Ascending aorta (tissue), 2 donors: ENCODE results near the gene PVR. TPM values are rescaled to one million over a fixed set of nuclear protein-coding genes. Genes with fewer than 3 reads are reported as not detected.

Experiments
- DNase-seq, 2 donors: peaks; one replicate each; pipeline ENCODE4 v3.0.0-alpha.2; 2019; ENCODE audit warnings: low spot score in 2 of 2
- H3K27ac ChIP-seq, 2 donors: fragments of 200-600 bp; sonication (generic); one replicate each; pipeline ENCODE4 v1.5.1; 2016 to 2017; ENCODE audit warnings: mild to moderate bottlenecking in 1 of 2
- H3K27me3 ChIP-seq: fragments of 200-600 bp; sonication (generic); one replicate; pipeline ENCODE4 v1.5.1; 2017
- H3K36me3 ChIP-seq, 2 donors: fragments of 200-600 bp; sonication (generic); one replicate each; pipeline ENCODE4 v1.5.1; 2016
- H3K4me1 ChIP-seq, 2 donors: fragments of 200-600 bp; sonication (generic); one replicate each; pipeline ENCODE4 v1.5.1; 2016 to 2017; ENCODE audit warnings: mild to moderate bottlenecking in 1 of 2
- H3K4me3 ChIP-seq, 2 donors: fragments of 200-600 bp; sonication (generic); one replicate each; pipeline ENCODE4 v1.5.1; 2016 to 2017; ENCODE audit warnings: mild to moderate bottlenecking in 1 of 2
- H3K9me3 ChIP-seq, 2 donors: fragments of 200-600 bp; sonication (generic); one replicate each; pipeline ENCODE4 v1.5.1; 2016
- CTCF ChIP-seq, 3 experiments: fragments of 200-600 bp in 2 of 3; fragments of 450-650 bp in 1 of 3; sonication (generic) in 2 of 3; IDR thresholded peaks; one replicate each; pipeline ENCODE4 v1.5.1; 2016 to 2019; ENCODE audit warnings: antibody characterized with exemption in 3 of 3, mild to moderate bottlenecking in 1 of 3, moderate library complexity in 1 of 3
- intact Hi-C: fragments of 100-400 bp; cut with DNase I; formaldehyde crosslinking; loops from one replicate; pipeline ENCODE4 v1.15.1; 2023
- total RNA-seq: library from RNA; depleted of rRNA; stranded (reverse); fragments of >200 nt; gene quantifications from one replicate; pipeline ENCODE4 v1.1.0, GENCODE V29; 2016

The PVR gene
- total RNA-seq, 1 donor from 2014 or later, result 61.4 TPM

DNA sequence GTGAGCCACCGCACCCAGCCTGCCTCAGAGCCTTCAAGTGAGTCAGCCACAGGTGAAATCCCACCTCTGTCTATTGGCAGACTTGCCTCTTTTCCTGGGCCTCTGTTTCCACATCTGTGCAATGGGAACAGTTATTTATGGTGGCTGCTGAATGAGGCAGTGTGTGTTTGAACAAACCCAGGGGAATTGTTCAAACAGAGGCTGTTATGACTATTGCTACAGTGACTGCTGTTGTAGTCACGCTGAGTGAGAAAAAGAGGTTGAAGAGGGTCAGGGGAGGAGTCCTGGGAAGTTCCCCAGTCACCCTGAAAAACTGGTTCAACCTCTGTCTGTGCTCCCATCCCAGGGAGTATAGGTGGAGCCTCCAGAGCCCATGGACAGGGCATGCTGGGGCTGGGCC, 27.7 kb downstream of the PVR start, which contains the start of gene CEACAM19:
CEACAM19 (plus strand) TSS at position 83 of the 400 bp plus-strand sequence. CDS start 450 bp downstream, outside the sequence.
- no peak for TF ChIP-seq CTCF (IDR thresholded peaks at IDR 0.05)
- Histone ChIP-seq H3K4me1 (no peaks in the 10 kb centered on the region), H3K4me3 (no peak within 1 kb of the TSS), H3K27me3 (no peaks in the 10 kb centered on the region), H3K36me3 (peaks cover 0 to 4% of the 10 kb centered on the region in 2 donors), H3K27ac (no peak within 1 kb of the TSS), H3K9me3 (no peaks in the 10 kb centered on the region)
- intact Hi-C loops, result no loop called here
- no peak for DNase-seq

DNA sequence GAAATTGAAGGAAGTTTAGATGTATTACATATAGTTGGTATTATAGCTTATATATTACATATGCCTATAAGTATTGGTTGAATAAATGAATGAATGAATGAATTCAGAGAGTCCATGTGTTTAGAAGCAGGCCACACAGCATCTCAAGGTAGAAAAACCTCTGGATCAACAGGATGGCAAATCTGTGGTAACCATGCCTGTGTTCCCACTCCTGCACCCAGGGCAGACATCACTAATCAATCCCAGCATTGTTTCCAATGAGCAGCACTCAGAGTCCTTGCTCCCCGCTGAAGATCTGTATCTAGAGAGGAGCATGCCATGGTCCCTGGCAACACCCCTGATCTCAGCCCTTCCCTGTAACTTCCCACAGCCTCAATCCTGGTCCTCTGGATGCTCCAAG, 28.5 kb downstream of the PVR start:
- Histone ChIP-seq H3K36me3 (peaks cover 3 to 4% of the 10 kb centered on the region in 2 donors), H3K4me1 (no peaks in the 10 kb centered on the region), H3K9me3 (no peaks in the 10 kb centered on the region), H3K27me3 (no peaks in the 10 kb centered on the region), H3K27ac (no peak overlapping the region), H3K4me3 (no peak overlapping the region)
- no peak for DNase-seq
- intact Hi-C loops, result no loop called here
- TF ChIP-seq CTCF (IDR thresholded peaks at IDR 0.05), result no peak

DNA sequence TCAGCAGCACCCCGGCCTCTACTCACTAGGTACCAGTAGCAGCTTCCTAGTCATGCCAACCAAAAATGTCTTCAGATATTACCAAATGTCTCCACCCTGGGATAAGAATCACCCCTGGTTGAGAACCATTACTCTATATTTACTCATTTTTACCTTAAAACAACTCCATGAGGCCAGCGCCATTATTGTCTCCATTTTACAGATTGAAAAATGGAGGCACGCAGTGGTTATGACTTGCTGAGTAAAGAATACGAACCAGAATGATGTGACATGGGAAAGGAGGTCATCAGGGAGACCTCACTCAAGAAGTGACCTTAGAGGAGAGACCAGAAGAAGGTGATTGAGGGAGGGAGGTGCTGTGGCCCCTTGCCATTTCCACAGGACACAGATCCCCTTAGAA, 29.8 kb downstream of the PVR start:
- intact Hi-C loops, result no loop called here
- no peak for DNase-seq
- no peaks in the 10 kb centered on the region for H3K27me3 ChIP-seq
- peaks cover 3 to 4% of the 10 kb centered on the region in 2 donors for H3K36me3 ChIP-seq
- no peak overlapping the region for H3K27ac ChIP-seq
- no peak for TF ChIP-seq CTCF (IDR thresholded peaks at IDR 0.05)
- H3K9me3 ChIP-seq, result no peaks in the 10 kb centered on the region
- no peak overlapping the region for H3K4me3 ChIP-seq
- H3K4me1 ChIP-seq, result no peaks in the 10 kb centered on the region

GRCh38 chr19:44675521-44675920, 31.8 kb downstream of the PVR start:
- no peak for DNase-seq
- no peak overlapping the region for H3K27ac ChIP-seq
- no peak overlapping the region for H3K4me3 ChIP-seq
- H3K36me3 ChIP-seq, result peaks cover 7 to 9% of the 10 kb centered on the region in 2 donors
- no peak for TF ChIP-seq CTCF (IDR thresholded peaks at IDR 0.05)
- intact Hi-C loops, result no loop called here
- H3K27me3 ChIP-seq, result no peaks in the 10 kb centered on the region
- H3K9me3 ChIP-seq, result no peaks in the 10 kb centered on the region
- no peaks in the 10 kb centered on the region for H3K4me1 ChIP-seq

DNA sequence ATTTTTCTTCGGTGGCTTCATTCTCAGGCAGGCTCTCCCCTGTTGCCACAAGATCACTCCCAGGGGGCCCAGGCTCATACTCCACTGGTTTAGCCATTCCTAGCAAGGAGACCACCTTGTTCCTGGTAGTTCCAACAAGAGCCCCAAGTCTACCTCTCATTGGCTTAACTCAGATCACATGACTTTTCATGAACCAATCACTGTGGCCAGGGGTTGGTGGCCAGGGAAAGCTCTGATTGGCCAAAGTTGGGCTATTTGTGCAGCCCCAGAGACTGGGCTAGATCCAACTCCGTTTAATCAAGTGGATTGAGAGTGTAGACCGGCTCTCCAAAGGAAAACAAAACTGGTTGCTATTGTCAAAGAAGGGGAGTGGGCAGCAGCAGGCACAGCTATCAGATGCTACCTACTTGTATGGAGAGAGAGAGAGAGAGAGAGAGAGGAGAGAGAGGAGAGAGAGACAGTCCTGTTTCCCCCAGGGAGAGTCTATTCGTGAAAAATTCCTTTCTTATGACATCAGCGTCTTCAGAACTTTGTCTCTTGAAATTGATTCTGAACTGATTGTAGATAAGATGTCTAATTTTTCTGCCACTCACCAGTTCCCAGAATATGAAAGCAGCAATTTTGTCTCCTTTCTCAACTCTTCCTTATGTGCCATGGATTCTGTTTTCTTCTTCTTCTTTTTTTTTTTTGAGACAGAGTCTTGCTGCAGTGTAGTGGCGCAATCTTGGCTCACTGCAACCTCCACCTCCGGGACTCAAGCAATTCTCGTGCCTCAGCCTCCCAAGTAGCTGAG, 33.5 kb downstream of the PVR start:
- no peak for DNase-seq
- intact Hi-C loops, result no loop called here
- no peaks in the 10 kb centered on the region for H3K27me3 ChIP-seq
- no peak overlapping the region for H3K27ac ChIP-seq
- H3K4me3 ChIP-seq, result no peak overlapping the region
- TF ChIP-seq CTCF (IDR thresholded peaks at IDR 0.05), result no peak
- H3K36me3 ChIP-seq, result peaks cover 13 to 14% of the 10 kb centered on the region in 2 donors
- no peaks in the 10 kb centered on the region for H3K4me1 ChIP-seq
- H3K9me3 ChIP-seq, result no peaks in the 10 kb centered on the region
